NCI-H146 (cell line): ENCODE measurements around the gene RRN3.
"Not testable (repeated sequence)": the region's sequence is repeated elsewhere in the genome, so short reads cannot be mapped to it uniquely, and the experiment has no call there.

ENCODE experiments used
- DNase-seq: peaks from one replicate; lab custom pipeline; 2025; lab: John Stamatoyannopoulos, UW

The RRN3 gene

GRCh38 chr16:15027503-15028344, 66.3 kb downstream of the RRN3 start:
- DNase-seq, result not testable (repeated sequence)

- DNase-seq, result not testable (repeated sequence)
Observed at GRCh38 chr16:15027051-15027450, 67.0 kb downstream of the RRN3 start.

GRCh38 chr16:15025234-15025951, 68.7 kb downstream of the RRN3 start:
- DNase-seq, result not testable (repeated sequence)

- DNase-seq, result not testable (repeated sequence)
Observed at GRCh38 chr16:15024858-15025199, 69.2 kb downstream of the RRN3 start.

GRCh38 chr16:15023381-15024077, 70.5 kb downstream of the RRN3 start:
- not testable (repeated sequence) for DNase-seq

- peak; percentile 72 for DNase-seq
Observed at GRCh38 chr16:15022194-15022593, 71.9 kb downstream of the RRN3 start.

- not testable (repeated sequence) for DNase-seq
Observed at GRCh38 chr16:15021429-15021828, 72.6 kb downstream of the RRN3 start.

- peak; percentile 26 for DNase-seq
Observed at GRCh38 chr16:15016951-15017580, 77.0 kb downstream of the RRN3 start.

- DNase-seq, result not testable (repeated sequence)
Observed at GRCh38 chr16:15016354-15016753, 77.7 kb downstream of the RRN3 start.

- not testable (repeated sequence) for DNase-seq
Observed at GRCh38 chr16:15015671-15016070, 78.4 kb downstream of the RRN3 start.

GRCh38 chr16:15012941-15013340, 81.1 kb downstream of the RRN3 start:
- not testable (repeated sequence) for DNase-seq
